Stimulated activated CD8-positive, alpha-beta memory T cell treated with anti-CD3 and anti-CD28 coated beads, Interleukin-4, amount 100 ng/mL, for 4 hours (primary cell): ENCODE data around the gene CA4.
"Not testable (repeated sequence)": the region's sequence is repeated elsewhere in the genome, so short reads cannot be mapped to it uniquely, and the experiment has no call there.

Experiments
- DNase-seq, 2 donors: peaks; one replicate each; pipeline ENCODE4 v3.0.0-alpha.2; 2020; ENCODE audit warnings: low read depth in 2 of 2, low spot score in 1 of 2

The CA4 gene

DNA sequence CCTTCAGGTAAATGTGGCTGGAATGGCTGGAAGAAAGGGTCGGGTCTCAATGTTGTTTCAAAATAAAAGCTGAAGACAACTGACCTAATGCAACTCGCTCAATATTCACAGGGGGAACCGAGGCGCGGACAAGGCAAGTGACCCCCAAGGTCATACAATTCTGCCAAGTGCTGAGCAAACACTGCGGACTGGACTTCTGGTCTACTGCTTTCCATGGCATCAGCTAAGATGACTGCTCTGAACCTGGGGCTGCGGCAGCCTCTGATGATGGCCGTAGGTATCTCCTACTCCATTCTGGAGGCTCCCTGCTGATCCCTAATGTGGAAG, 21.9 kb downstream of the CA4 start:
- DNase-seq = no peak

DNA sequence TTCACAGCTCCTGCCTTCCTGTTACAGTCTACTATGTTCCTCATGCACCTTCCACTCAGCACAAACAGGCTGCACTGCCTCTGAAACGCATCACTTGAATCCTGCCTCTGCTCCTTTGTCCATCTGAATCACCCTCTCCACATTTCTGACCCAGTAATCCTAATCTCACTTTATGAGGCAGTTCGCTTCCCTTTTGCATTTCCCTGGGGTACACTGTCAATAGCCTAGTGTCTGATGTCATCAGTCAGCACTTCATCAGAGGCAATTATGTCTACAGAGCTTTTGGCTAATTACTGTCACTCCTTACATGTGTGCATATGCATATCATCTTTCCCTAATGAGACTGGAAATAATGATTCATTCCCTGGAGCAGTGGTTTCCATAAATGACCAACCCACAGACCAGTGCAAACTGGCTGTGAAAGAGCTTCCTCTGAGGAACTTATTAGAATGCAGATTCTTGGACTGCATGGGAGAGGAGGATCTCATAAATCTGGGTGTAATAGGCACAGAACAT, 23.6 kb downstream of the CA4 start:
- no peak for DNase-seq

DNA sequence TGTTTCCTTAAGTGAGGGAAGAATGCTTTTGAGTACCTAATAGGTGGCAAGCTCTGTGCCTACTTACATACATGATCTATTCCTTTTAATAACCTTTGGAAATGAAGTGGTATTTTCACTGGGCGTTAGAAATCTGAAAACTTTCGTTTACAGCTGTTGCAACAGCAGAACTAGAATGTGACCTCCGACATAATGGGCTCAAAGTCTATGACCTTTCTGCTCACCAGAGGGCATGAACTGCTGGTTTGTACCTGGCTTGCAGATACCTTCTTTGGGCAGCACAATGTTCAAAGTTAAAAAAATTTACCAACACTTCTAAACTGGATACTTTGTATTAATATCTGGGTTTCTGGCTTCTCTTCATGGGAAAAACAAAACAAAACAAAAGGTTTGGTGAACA, 24.3 kb downstream of the CA4 start:
- DNase-seq = no peak

DNA sequence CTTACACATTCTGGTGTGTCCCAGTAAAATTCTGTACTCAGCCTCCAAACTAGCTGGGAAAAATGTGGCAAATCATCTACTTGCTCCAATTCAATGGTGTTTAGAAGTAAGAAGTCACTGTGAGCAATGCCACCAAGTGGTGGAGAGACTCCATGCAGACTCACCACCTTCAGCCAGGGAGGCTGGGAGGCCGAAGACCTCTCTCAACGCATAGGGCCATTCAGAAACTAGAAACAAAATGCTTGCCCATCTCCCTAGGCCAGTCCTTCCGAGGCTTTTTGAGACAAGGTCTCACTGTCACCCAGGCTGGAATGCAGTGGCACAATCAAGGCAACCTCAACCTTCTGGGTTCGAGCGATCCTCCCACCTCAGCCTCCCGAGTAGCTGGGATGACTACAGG, 25.0 kb downstream of the CA4 start:
- DNase-seq = not testable (repeated sequence)

DNA sequence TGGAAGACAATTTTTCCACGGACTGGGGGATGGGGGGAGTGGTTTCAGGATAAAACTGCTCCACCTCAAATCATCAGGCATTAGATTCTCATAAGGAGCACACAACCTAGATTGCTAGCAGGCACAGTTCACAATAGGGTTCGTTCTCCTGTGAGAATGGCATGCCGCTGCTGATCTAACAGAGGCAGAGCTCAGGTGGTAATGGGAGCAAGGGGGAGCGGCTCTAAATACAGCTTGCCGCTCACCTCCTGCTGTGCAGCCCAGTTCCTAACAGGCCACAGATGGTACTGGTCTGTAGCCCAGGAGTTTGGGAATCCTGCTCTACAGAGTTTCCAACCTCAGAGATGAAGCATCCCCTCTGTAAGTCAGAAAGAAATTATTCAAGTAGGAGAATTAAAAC, 27.0 kb downstream of the CA4 start:
- DNase-seq = not testable (repeated sequence)

DNA sequence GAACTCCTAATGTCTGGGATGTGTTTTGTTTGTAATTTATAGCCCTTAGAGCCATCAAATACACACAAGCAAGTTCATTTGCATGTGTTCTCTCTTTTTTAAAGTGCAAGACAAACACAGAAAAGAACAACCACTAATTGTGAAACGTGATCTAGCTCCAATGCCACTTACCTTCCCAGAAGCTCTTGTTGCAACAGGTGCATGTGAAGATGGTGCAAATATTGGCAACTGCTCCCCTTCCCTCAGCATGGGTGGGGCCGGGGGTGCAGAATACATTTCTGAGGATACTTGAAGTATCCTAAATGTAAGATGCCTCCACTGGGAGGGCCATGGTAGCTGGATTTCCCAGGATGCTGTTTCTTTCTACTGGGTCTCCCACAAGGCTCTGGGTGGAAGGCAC, 28.4 kb downstream of the CA4 start:
- DNase-seq = not testable (repeated sequence)

DNA sequence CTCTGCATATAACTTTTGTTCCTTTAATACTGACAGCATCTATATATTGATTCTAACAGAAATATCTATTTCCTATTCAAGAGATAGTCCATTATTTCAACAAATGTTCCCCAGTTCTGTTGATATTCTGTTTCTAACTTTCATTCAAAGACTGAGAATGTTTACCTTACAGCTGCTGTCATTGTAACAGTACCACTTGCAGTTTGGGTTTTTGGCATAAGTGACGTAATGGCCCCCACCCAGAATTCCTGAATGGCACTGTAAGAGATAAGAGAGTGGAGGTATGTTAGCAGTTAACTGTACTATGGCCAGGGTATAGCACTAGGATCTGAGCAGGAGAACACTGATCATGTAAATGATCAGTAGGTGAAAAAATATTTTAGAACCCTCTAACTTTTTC, 30.6 kb downstream of the CA4 start:
- DNase-seq = not testable (repeated sequence)

DNA sequence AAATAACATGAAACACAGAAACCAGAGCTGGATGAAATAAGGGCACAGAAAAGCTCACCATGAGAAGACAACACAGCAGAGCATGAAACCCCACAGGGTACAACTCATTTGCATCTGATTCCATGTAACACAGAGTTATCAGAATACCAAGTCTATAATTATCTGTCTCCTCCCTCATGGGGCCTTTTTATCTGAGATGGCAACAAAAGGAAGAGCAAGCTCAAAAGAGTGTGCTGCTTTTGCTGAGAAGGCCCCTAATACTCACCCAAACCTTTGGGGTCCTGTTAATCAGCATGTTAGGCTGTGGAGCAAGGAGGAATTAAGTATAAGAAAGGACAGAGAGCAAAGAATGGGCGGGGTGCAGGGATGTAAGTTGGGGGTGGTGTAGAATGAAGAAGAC, 36.6 kb downstream of the CA4 start:
- not testable (repeated sequence) for DNase-seq

DNA sequence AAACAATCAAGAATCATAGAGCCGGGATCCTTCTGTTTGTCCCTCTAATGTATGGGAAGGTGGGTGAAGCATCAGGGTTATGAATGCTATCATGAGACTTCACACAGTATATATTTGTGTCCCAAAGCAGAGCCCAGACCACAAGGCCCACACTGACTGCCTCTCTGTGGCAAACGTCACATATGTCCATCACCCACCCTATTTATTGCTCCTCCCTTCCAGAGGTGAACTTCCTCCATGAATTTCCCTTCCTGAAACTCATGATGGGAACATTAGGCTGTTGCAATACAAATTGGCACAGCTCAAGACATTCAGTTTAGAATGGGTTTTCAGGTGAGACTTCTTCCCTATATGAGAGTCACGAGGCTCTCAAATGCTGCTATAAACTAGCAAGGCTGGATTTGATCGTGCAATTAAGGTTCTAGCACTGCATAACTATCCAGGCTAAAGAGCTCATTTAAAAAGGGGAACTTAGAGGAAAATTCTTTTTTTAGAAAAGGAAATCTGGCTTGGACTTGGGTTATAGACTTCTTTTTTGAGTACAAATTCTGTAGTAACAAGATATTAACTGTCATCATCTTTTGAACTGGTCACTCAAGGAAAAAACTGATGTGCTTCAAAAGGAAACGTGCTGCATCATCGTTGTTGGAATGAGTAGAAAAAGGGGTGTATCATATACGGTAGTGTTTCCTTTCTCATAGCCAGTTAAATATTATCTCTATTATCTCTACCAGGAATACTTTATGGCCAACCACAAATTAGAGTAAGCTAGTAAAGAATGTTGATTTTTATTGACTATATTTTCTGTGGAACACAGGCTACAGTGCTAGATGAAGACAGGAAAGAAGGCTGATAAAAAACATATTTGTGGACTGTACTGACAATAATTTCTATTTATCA, 37.3 kb downstream of the CA4 start:
- not testable (repeated sequence) for DNase-seq

DNA sequence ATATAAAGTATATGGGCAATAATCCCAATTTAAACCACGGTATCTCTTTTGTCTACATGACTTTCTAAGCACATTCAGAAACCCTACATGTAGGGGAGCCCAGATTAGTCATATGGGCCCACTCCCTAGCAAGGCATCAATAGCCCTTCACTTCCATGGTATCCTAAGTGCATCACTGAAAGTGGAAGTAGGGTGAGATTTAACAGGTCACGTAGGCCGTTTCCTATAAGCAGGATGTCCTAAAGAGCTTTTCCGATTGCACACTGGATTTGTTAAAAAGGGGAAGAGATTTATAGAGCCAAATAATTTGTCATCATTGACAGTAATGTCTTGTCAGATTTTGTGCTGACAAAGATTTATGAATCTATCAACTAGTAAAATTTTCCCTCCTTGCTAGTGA, 39.0 kb downstream of the CA4 start:
- DNase-seq = no peak

DNA sequence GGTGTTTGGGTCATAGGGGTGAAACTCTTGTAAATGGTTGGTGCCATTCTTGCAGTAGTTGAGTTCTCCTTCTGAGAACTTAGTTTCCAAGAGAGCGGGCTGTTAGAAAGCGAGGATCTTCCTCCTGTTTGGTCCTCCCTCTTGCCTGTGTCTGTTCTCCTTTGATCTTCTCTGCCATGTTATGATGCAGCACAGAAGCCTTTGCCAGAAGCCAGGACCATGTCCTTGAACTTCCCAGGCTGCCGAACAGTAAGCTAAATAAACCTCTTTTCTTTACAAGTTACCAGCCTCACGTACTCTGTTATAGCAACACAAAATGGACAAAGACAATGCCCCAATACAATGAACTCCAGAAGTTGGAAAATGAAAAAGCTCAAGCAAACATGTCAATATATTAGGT, 40.3 kb downstream of the CA4 start:
- not testable (repeated sequence) for DNase-seq

DNA sequence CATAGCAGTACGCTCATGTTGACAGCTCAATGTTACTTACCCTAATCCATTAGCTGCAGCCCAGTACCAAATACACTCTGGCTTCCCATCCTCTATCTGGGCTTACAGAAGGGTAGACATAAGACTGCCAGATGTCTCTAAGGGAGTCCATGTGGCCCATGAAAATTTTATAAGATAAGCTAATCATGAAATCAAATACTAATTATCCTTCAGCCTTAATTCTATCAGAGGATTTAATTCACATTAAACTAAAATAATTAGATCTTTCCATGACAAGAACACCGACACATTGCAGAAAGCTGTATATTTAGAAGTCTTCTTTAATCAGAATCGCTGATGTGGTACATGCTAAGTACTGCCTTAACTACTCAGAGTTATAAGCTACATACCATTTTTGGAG, 43.3 kb downstream of the CA4 start:
- not testable (repeated sequence) for DNase-seq

DNA sequence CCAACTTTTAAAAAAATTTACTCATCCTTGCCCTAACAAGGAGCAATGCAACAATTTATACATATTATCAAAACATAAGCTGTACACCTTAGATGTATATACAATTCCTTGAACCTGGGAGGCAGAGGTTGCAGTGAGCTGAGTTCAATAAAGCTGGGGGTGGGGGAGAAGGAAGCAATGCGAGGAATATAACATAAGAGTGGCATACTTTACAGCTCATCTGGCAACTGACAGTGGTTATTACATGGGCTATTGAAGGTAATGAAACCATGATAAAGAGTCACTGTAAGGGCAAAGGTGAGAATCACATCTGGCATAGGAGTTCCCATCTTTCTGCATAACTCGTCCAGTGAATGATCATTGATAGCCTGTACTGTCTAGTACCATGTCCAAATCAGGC, 43.7 kb downstream of the CA4 start:
- DNase-seq = no peak

DNA sequence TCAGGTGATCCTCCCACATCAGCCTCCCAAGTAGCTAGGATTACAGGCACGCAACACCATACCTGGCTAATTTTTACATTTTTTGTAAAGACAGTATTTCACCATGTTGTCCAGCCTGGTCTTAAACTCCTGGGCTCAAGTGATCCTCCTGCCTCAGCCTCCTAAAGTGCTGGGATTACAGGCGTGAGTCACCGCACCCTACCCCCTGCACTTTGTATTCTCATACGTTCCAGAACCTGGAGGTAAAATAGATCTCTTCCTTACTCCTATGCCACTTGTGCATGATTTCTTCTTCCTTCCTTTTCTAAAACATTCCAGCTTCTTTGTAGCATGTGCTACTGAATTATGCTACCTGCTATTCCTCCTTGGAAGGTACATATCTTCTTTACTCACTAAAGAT, 44.4 kb downstream of the CA4 start:
- DNase-seq = not testable (repeated sequence)

DNA sequence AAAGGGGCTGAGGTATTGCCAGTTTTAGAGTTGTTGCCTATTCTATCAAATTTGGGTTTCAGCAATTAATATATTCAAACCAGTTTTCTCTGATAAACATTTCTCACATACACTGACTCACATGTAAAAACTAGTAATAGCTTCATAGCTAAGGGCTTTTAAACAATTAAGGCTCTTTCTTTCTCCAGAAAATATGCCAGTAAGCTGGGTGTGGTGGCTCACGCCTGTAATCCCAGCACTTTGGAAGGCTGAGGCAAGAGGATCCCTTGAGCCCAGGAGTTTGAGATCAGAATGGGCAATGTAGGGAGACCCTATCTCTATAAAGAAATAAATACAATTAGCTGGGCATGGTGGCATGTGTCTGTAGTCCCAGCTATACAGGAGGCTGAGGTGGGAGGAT, 48.9 kb downstream of the CA4 start:
- DNase-seq = not testable (repeated sequence)

DNA sequence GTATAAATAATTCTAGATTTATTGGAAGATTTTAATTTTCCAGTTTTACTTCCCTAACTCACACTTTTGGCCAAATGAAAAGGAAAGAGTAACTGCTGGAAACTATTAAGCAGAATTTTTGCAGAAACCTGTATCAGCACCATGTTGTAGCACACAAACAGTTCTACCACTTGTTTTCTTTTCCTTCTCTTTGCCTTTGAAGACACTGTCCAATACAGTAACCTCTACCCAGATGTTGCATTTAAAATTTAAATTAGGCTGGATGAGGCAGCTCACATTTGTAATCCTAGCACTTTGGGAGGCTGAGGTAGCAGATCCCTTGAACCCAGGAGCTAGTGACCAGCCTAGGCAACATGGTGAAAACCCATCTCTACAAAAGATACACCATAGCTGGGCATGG, 56.0 kb downstream of the CA4 start:
- not testable (repeated sequence) for DNase-seq

DNA sequence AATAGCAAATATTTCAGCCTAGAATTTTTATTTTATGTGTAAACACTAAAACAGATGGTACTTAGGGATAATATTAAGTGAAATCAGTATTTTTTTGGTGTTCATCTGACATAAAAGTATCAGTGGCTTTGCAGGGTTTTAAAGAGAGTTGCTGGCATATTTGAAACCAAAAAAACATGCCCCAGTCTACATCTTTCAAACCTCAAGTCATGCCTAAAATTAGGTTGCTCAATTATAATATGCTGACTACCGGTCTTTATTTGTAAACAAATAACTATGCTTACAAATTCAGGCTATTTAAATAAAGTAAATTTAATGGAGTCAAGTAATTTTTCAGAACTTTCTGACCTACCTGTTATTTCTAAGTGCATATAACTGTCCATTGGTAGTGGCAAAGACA, 58.5 kb downstream of the CA4 start:
- DNase-seq = not testable (repeated sequence)
